Measurements from ENCODE around the gene NUDT17. TPM values are rescaled to one million over a fixed set of nuclear protein-coding genes. Genes with fewer than 3 reads are reported as not detected.

Gene NUDT17
- total and polyA plus RNA-seq, 9 of the 15 experiments (the other 6 are each of a cell fraction or from before 2014, with no cell fraction given) = 2.1 to 10.0 (median 6.1) TPM

DNA sequence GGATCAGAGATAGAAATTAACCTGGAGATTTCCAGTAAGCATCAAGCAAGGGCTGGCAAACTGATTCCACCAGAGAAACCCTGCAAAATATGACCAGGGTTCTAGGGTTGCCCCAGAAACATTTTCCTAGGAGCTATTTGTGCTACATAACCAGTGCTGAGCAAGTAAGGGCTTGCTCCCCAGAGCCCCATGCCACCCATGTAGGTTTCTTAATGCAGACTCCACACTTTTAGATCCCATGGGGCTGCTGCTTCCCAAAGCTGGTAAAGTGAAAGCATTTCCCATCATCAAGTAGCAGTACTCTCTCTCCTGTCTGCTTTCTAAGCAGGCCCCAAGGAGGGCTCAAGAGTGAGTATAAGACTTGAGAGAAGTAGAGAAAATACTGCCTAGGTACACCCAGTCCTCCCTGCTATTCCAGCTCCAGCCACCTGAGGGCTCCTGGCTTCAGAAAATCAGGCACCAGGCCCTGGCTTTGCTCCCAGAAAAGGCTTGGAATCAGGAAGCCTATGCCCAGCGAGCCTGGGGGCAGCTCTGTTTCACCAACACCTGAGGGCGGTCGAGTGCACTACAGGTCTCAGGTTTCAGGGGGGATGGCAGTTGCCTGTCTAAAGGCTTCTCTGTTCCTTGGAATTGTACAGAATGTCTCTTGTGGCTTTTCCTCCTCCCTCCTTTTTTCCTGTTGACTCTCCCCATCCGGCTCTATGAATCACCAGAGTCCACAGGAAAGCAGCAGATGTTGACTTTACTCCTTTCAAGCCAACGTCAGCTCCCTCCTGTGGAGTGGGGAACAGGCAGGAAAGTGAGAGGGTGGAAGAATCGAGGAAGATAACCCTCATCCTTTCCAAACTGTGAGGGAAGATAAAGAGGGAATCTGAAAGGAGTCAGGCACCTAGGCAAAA is 46.4 kb downstream of the NUDT17 start (continued):
- TF ChIP-seq ZNF740 (CRISPR knock-in tag; IDR thresholded peaks at IDR 0.05) = no peak
- TF ChIP-seq ZNF740 (tag; IDR thresholded peaks at IDR 0.05) = no peak
- TF ChIP-seq, protein P1, sequence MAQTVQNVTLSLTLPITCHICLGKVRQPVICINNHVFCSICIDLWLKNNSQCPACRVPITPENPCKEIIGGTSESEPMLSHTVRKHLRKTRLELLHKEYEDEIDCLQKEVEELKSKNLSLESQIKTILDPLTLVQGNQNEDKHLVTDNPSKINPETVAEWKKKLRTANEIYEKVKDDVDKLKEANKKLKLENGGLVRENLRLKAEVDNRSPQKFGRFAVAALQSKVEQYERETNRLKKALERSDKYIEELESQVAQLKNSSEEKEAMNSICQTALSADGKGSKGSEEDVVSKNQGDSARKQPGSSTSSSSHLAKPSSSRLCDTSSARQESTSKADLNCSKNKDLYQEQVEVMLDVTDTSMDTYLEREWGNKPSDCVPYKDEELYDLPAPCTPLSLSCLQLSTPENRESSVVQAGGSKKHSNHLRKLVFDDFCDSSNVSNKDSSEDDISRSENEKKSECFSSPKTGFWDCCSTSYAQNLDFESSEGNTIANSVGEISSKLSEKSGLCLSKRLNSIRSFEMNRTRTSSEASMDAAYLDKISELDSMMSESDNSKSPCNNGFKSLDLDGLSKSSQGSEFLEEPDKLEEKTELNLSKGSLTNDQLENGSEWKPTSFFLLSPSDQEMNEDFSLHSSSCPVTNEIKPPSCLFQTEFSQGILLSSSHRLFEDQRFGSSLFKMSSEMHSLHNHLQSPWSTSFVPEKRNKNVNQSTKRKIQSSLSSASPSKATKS (CRISPR knock-in tag; IDR thresholded peaks at IDR 0.05) = no peak
- no peak for TF ChIP-seq ZNF431 (CRISPR knock-in tag; IDR thresholded peaks at IDR 0.05)
- no peak for TF ChIP-seq ZBTB12 (CRISPR knock-in tag; IDR thresholded peaks at IDR 0.05)
- peak; percentile 38; the same call in 1 of the 2 replicates for TF ChIP-seq OTX1 (CRISPR knock-in tag; IDR thresholded peaks at IDR 0.05)
- TF ChIP-seq MTF1 (CRISPR knock-in tag; IDR thresholded peaks at IDR 0.05; ENCODE audit: borderline replicate concordance) = 0 out of 2 replicates have a peak, but pooled peaks have one; percentile 13
- no peak for TF ChIP-seq ZNF146 (CRISPR knock-in tag; IDR thresholded peaks at IDR 0.05; ENCODE audit: unreplicated experiment)
- peak; percentile 60; the same call in 1 of the 2 replicates for TF ChIP-seq CTBP1 (IDR thresholded peaks at IDR 0.05; ENCODE audit: borderline replicate concordance)
- TF ChIP-seq RBFOX2 (IDR thresholded peaks at IDR 0.05; ENCODE audit: low read depth, low read length) = no peak
- TF ChIP-seq SIX5 (IDR thresholded peaks at IDR 0.05; ENCODE audit: borderline replicate concordance in 1 of 2, insufficient read depth in 1 of 2, low read depth in 1 of 2, low read length in 2 of 2) = 0 out of 4 replicates have a peak, but pooled peaks of 1 of the 2 experiments have one; percentile 7
- TF ChIP-seq, protein P2, sequence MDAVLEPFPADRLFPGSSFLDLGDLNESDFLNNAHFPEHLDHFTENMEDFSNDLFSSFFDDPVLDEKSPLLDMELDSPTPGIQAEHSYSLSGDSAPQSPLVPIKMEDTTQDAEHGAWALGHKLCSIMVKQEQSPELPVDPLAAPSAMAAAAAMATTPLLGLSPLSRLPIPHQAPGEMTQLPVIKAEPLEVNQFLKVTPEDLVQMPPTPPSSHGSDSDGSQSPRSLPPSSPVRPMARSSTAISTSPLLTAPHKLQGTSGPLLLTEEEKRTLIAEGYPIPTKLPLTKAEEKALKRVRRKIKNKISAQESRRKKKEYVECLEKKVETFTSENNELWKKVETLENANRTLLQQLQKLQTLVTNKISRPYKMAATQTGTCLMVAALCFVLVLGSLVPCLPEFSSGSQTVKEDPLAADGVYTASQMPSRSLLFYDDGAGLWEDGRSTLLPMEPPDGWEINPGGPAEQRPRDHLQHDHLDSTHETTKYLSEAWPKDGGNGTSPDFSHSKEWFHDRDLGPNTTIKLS (IDR thresholded peaks at IDR 0.05; ENCODE audit: borderline replicate concordance, low read depth) = no peak
- no peak for TF ChIP-seq ZZZ3 (IDR thresholded peaks at IDR 0.05)
- no peak for TF ChIP-seq CREB3 (tag; conservative IDR thresholded peaks at IDR 0.05; ENCODE audit: low read depth)
- TF ChIP-seq RFX7 (CRISPR knock-in tag; IDR thresholded peaks at IDR 0.05) = no peak
- no peak for TF ChIP-seq HNRNPLL (IDR thresholded peaks at IDR 0.05; ENCODE audit: low read depth, low read length, poor library complexity, severe bottlenecking)
- no peak for TF ChIP-seq ZBTB1 (CRISPR knock-in tag; IDR thresholded peaks at IDR 0.05; ENCODE audit: borderline replicate concordance, low read depth)
- no peak for TF ChIP-seq MXI1 (IDR thresholded peaks at IDR 0.05; ENCODE audit: low read depth, low read length)
- no peak for TF ChIP-seq HNRNPK (IDR thresholded peaks at IDR 0.05; ENCODE audit: low read depth, low read length, poor library complexity, severe bottlenecking)
